ENCODE data around the gene UQCC3. TPM values are rescaled to one million over a fixed set of nuclear protein-coding genes. Genes with fewer than 3 reads are reported as not detected.

UQCC3 gene
- total RNA-seq, 1 donor from 2014 or later = 15.0 TPM

GRCh38 chr11:62706850-62707247, 35.4 kb downstream of the UQCC3 start:
- H3K27ac Mint-ChIP-seq (ENCODE audit: unreplicated experiment) = peak overlapping the region; percentile 98
- TF ChIP-seq, protein P1, sequence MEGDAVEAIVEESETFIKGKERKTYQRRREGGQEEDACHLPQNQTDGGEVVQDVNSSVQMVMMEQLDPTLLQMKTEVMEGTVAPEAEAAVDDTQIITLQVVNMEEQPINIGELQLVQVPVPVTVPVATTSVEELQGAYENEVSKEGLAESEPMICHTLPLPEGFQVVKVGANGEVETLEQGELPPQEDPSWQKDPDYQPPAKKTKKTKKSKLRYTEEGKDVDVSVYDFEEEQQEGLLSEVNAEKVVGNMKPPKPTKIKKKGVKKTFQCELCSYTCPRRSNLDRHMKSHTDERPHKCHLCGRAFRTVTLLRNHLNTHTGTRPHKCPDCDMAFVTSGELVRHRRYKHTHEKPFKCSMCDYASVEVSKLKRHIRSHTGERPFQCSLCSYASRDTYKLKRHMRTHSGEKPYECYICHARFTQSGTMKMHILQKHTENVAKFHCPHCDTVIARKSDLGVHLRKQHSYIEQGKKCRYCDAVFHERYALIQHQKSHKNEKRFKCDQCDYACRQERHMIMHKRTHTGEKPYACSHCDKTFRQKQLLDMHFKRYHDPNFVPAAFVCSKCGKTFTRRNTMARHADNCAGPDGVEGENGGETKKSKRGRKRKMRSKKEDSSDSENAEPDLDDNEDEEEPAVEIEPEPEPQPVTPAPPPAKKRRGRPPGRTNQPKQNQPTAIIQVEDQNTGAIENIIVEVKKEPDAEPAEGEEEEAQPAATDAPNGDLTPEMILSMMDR (conservative IDR thresholded peaks at IDR 0.05) = no peak
- peaks cover 10% of the 10 kb centered on the region for H3K27me3 Mint-ChIP-seq (ENCODE audit: low read depth)
- no peak for DNase-seq (ENCODE audit: low read depth, low spot score)
- H3K4me1 Mint-ChIP-seq = peaks cover 51% of the 10 kb centered on the region
- peaks cover 11% of the 10 kb centered on the region for H3K36me3 Mint-ChIP-seq (ENCODE audit: low read depth)
- H3K4me3 Mint-ChIP-seq = peak overlapping the region; percentile 92
- H3K9me3 Mint-ChIP-seq = no peaks in the 10 kb centered on the region

DNA sequence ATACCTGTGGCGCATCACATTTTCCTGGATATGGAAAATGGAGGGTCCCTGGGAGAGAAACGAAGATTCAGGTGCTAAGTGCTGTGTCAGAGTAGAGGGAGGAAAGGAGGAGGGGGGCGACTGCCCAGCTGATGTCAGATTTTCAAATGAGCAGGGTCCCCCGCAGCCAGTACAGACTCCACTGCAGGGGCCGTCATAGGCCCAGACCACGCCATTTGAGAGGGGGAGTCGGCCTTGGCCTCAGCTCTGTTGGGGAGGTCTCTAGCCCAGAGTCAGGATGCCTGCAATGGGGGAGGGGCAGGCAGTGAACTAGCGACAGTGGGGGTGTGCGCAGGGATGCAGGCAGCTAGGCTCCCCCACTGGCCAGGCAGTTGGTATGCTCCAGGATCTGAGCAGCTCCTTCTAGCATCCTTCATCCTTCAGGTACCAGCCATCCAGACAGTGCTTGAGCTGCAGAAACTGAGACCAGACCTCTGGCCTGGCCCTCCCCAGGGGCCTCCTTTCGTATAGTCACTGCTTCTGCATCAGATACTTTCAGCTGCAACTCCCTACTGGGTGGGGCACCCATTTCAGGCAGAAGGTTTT, 35.9 kb downstream of the UQCC3 start, which contains the start of the genes BSCL2 and GNG3:
Gene BSCL2 (minus strand): TSS at position 148 of the 585 bp plus-strand sequence. CDS start 229 bp downstream, outside the sequence.
Gene GNG3 (plus strand): TSS at position 400 of the 585 bp plus-strand sequence. CDS start 620 bp downstream, outside the sequence.
- peak; percentile 84 for DNase-seq (ENCODE audit: low read depth, low spot score)
- peaks cover 51% of the 10 kb centered on the region for H3K4me1 Mint-ChIP-seq
- H3K4me3 Mint-ChIP-seq = peak within 1 kb of the TSS; percentile 92
- TF ChIP-seq, protein P1 (conservative IDR thresholded peaks at IDR 0.05) = no peak
- H3K27me3 Mint-ChIP-seq (ENCODE audit: low read depth) = peaks cover 10% of the 10 kb centered on the region
- peaks cover 12% of the 10 kb centered on the region for H3K36me3 Mint-ChIP-seq (ENCODE audit: low read depth)
- no peaks in the 10 kb centered on the region for H3K9me3 Mint-ChIP-seq
- peak within 1 kb of the TSS; percentile 98 for H3K27ac Mint-ChIP-seq (ENCODE audit: unreplicated experiment)

- H3K9me3 Mint-ChIP-seq = no peaks in the 10 kb centered on the region
- H3K27ac Mint-ChIP-seq (ENCODE audit: unreplicated experiment) = no peak overlapping the region
- H3K27me3 Mint-ChIP-seq (ENCODE audit: low read depth) = peaks cover 10% of the 10 kb centered on the region
- H3K4me1 Mint-ChIP-seq = peaks cover 51% of the 10 kb centered on the region
- no peak for DNase-seq (ENCODE audit: low read depth, low spot score)
- TF ChIP-seq, protein P1 (conservative IDR thresholded peaks at IDR 0.05) = no peak
- H3K4me3 Mint-ChIP-seq = peak overlapping the region; percentile 92
- H3K36me3 Mint-ChIP-seq (ENCODE audit: low read depth) = peaks cover 11% of the 10 kb centered on the region
Measured at GRCh38 chr11:62708392-62708791, 36.9 kb downstream of the UQCC3 start.

DNA sequence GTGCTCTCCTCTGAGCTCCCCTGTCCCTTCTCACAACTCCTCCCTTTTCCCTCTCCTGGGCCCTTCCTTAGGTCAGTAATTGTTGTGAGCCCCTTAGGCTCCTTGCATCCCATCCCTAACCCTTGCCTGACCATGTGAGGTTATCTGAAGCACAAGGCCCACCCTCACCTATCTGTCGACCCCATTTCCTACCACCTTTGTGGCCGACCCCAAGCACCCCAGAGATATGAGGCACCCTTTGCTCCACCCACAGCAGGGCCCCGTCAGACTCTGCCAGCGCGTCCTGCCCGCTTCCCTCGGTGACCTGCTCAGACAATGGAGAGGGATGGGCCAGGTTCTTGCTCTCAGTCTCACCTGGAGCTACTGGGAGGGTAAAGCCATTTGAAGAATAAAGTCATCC, 37.3 kb downstream of the UQCC3 start:
- H3K4me3 Mint-ChIP-seq = peak overlapping the region; percentile 92
- H3K27me3 Mint-ChIP-seq (ENCODE audit: low read depth) = peaks cover 10% of the 10 kb centered on the region
- TF ChIP-seq, protein P1 (conservative IDR thresholded peaks at IDR 0.05) = no peak
- DNase-seq (ENCODE audit: low read depth, low spot score) = no peak
- peaks cover 13% of the 10 kb centered on the region for H3K36me3 Mint-ChIP-seq (ENCODE audit: low read depth)
- no peaks in the 10 kb centered on the region for H3K9me3 Mint-ChIP-seq
- peaks cover 51% of the 10 kb centered on the region for H3K4me1 Mint-ChIP-seq
- H3K27ac Mint-ChIP-seq (ENCODE audit: unreplicated experiment) = peak overlapping the region; percentile 97

GRCh38 chr11:62709247-62710000, 38.0 kb downstream of the UQCC3 start:
- Mint-ChIP-seq H3K27me3 (ENCODE audit: low read depth) (peaks cover 10% of the 10 kb centered on the region), H3K4me1 (peaks cover 51% of the 10 kb centered on the region), H3K9me3 (no peaks in the 10 kb centered on the region), H3K4me3 (peak overlapping the region; percentile 92), H3K27ac (ENCODE audit: unreplicated experiment) (peak overlapping the region; percentile 99), H3K36me3 (ENCODE audit: low read depth) (peaks cover 13% of the 10 kb centered on the region)
- DNase-seq (ENCODE audit: low read depth, low spot score) = peak; percentile 91
- TF ChIP-seq, protein P1 (conservative IDR thresholded peaks at IDR 0.05) = no peak

Measured in neural crest cell (in vitro differentiated cells).